GM21786 (cell line): Measurements from ENCODE around the gene SERPINH1.
A peak's percentile ranks its signal among the peaks of the same experiment; 100 is the strongest.

Source experiments
- ATAC-seq: cut with Tn5 transposase; IDR thresholded peaks from one replicate; pipeline ENCODE4 v1.9.1; 2021; ENCODE audit not compliant: unreplicated experiment

SERPINH1 gene

GRCh38 chr11:75532200-75533048, 29.6 kb upstream of the SERPINH1 start:
- ATAC-seq = no peak

- no peak for ATAC-seq
Observed at GRCh38 chr11:75533896-75534258, 28.2 kb upstream of the SERPINH1 start.

- ATAC-seq = no peak
Observed at GRCh38 chr11:75534259-75535069, 27.6 kb upstream of the SERPINH1 start.

GRCh38 chr11:75535071-75535470, 27.0 kb upstream of the SERPINH1 start:
- no peak for ATAC-seq

- peak; percentile 58 for ATAC-seq
Observed at GRCh38 chr11:75536786-75537641, 25.0 kb upstream of the SERPINH1 start.

GRCh38 chr11:75537740-75538139, 24.3 kb upstream of the SERPINH1 start:
- ATAC-seq = no peak

GRCh38 chr11:75538150-75538942, 23.7 kb upstream of the SERPINH1 start:
- no peak for ATAC-seq

- ATAC-seq = no peak
Observed at GRCh38 chr11:75539459-75540334, 22.4 kb upstream of the SERPINH1 start.

GRCh38 chr11:75541193-75542087, 20.6 kb upstream of the SERPINH1 start:
- no peak for ATAC-seq

- ATAC-seq = no peak
Observed at GRCh38 chr11:75542088-75542438, 20.0 kb upstream of the SERPINH1 start.

- ATAC-seq = no peak
Observed at GRCh38 chr11:75543806-75544205, 18.2 kb upstream of the SERPINH1 start.

GRCh38 chr11:75547177-75547576, 14.9 kb upstream of the SERPINH1 start:
- no peak for ATAC-seq

- ATAC-seq = no peak
Observed at GRCh38 chr11:75547617-75548058, 14.4 kb upstream of the SERPINH1 start.

GRCh38 chr11:75548595-75549272, 13.3 kb upstream of the SERPINH1 start:
- no peak for ATAC-seq

GRCh38 chr11:75549370-75549958, 12.6 kb upstream of the SERPINH1 start:
- no peak for ATAC-seq

- no peak for ATAC-seq
Observed at GRCh38 chr11:75553182-75553581, 8.9 kb upstream of the SERPINH1 start.

GRCh38 chr11:75553889-75554257, 8.2 kb upstream of the SERPINH1 start:
- ATAC-seq = no peak
